Measurements from ENCODE around the gene MANF.

DNA sequence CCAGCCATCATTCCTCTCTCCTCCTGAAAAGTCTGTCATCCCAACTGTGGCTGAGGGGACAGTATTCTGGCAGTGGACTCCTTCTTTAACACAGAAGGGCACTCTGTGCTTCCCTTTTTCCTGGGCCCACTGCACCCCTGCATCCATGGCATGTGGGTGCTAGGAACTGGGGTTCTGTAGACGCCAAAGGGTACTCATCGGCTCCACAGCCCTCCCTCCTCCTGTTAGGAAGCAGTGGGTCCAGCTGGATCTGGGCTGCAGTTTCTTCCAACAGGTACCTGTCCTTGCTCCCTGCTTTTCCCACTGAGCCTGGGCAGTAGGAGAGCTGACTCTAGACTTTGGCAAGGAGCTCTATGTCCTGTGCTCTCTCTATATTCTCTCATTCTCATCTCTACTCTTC, 6.4 kb upstream of the MANF start:
- TF ChIP-seq, protein P1, sequence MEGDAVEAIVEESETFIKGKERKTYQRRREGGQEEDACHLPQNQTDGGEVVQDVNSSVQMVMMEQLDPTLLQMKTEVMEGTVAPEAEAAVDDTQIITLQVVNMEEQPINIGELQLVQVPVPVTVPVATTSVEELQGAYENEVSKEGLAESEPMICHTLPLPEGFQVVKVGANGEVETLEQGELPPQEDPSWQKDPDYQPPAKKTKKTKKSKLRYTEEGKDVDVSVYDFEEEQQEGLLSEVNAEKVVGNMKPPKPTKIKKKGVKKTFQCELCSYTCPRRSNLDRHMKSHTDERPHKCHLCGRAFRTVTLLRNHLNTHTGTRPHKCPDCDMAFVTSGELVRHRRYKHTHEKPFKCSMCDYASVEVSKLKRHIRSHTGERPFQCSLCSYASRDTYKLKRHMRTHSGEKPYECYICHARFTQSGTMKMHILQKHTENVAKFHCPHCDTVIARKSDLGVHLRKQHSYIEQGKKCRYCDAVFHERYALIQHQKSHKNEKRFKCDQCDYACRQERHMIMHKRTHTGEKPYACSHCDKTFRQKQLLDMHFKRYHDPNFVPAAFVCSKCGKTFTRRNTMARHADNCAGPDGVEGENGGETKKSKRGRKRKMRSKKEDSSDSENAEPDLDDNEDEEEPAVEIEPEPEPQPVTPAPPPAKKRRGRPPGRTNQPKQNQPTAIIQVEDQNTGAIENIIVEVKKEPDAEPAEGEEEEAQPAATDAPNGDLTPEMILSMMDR (IDR thresholded peaks at IDR 0.05 in 2 of 3, conservative IDR thresholded peaks at IDR 0.05 in 1 of 3; ENCODE audit: borderline replicate concordance in 1 of 3, insufficient read depth in 1 of 3, low read depth in 2 of 3, low read length in 2 of 3), result no peak
- TF ChIP-seq JUND (IDR thresholded peaks at IDR 0.05), result no peak
- TF ChIP-seq POLR2AphosphoS5 (IDR thresholded peaks at IDR 0.05; ENCODE audit: low read depth, low read length), result no peak
- TF ChIP-seq POLR2A (IDR thresholded peaks at IDR 0.05; ENCODE audit: borderline replicate concordance, extremely low read depth, insufficient read depth, insufficient read length), result no peak
- TF ChIP-seq, protein P2, sequence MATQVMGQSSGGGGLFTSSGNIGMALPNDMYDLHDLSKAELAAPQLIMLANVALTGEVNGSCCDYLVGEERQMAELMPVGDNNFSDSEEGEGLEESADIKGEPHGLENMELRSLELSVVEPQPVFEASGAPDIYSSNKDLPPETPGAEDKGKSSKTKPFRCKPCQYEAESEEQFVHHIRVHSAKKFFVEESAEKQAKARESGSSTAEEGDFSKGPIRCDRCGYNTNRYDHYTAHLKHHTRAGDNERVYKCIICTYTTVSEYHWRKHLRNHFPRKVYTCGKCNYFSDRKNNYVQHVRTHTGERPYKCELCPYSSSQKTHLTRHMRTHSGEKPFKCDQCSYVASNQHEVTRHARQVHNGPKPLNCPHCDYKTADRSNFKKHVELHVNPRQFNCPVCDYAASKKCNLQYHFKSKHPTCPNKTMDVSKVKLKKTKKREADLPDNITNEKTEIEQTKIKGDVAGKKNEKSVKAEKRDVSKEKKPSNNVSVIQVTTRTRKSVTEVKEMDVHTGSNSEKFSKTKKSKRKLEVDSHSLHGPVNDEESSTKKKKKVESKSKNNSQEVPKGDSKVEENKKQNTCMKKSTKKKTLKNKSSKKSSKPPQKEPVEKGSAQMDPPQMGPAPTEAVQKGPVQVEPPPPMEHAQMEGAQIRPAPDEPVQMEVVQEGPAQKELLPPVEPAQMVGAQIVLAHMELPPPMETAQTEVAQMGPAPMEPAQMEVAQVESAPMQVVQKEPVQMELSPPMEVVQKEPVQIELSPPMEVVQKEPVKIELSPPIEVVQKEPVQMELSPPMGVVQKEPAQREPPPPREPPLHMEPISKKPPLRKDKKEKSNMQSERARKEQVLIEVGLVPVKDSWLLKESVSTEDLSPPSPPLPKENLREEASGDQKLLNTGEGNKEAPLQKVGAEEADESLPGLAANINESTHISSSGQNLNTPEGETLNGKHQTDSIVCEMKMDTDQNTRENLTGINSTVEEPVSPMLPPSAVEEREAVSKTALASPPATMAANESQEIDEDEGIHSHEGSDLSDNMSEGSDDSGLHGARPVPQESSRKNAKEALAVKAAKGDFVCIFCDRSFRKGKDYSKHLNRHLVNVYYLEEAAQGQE (IDR thresholded peaks at IDR 0.05; ENCODE audit: low read depth), result no peak
- no peak for TF ChIP-seq EZH2 (IDR thresholded peaks at IDR 0.05)
- TF ChIP-seq EZH2phosphoT487 (IDR thresholded peaks at IDR 0.05; ENCODE audit: borderline replicate concordance), result no peak
- no peak for TF ChIP-seq CEBPB (IDR thresholded peaks at IDR 0.05; ENCODE audit: low read depth)
